Loucy (cell line): ENCODE data around the gene RNU4-1.

ENCODE experiments used
- EZH2phosphoT487 ChIP-seq: fragments of 200-600 bp; IDR thresholded peaks from 2 replicates; pipeline ENCODE4 v1.6.1; 2018; ENCODE audit warnings: antibody characterized with exemption, mild to moderate bottlenecking, moderate library complexity, borderline replicate concordance
- TF ChIP-seq, protein P1 (sequence below): fragments of 200-600 bp; sonication (generic); conservative IDR thresholded peaks from 2 replicates; pipeline ENCODE4 v1.5.1; 2014; ENCODE audit warnings: mild to moderate bottlenecking, antibody characterized with exemption, low read length

DNA sequence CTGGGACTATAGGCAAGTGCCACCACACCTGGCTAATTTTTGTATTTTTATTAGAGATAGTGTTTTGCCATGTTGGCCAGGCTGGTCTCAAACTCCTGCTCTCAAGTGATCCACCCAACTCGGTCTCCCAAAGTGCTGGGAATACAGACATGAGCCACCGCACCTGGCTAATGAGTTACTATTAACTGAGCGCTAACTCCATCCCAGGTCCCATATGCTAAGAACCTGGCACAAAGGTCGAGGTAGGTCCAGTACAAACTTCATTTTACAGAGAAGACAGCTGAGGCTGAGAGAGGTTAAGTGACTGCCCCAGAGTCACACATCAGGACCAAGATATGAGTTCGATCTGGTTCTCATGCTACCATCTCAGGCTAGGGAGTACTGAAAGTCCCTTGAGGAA is 39.0 kb upstream of the RNU4-1 start:
- TF ChIP-seq, protein P1, sequence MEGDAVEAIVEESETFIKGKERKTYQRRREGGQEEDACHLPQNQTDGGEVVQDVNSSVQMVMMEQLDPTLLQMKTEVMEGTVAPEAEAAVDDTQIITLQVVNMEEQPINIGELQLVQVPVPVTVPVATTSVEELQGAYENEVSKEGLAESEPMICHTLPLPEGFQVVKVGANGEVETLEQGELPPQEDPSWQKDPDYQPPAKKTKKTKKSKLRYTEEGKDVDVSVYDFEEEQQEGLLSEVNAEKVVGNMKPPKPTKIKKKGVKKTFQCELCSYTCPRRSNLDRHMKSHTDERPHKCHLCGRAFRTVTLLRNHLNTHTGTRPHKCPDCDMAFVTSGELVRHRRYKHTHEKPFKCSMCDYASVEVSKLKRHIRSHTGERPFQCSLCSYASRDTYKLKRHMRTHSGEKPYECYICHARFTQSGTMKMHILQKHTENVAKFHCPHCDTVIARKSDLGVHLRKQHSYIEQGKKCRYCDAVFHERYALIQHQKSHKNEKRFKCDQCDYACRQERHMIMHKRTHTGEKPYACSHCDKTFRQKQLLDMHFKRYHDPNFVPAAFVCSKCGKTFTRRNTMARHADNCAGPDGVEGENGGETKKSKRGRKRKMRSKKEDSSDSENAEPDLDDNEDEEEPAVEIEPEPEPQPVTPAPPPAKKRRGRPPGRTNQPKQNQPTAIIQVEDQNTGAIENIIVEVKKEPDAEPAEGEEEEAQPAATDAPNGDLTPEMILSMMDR = no peak
- no peak for TF ChIP-seq EZH2phosphoT487
